ENCODE data around the gene WBP2. TPM values are rescaled to one million over a fixed set of nuclear protein-coding genes. Genes with fewer than 3 reads are reported as not detected.

Gene WBP2
- total and polyA plus RNA-seq, 2 of the 13 experiments (the other 11 are each of a cell fraction or from before 2014, with no cell fraction given): 29.2 to 29.5 TPM

DNA sequence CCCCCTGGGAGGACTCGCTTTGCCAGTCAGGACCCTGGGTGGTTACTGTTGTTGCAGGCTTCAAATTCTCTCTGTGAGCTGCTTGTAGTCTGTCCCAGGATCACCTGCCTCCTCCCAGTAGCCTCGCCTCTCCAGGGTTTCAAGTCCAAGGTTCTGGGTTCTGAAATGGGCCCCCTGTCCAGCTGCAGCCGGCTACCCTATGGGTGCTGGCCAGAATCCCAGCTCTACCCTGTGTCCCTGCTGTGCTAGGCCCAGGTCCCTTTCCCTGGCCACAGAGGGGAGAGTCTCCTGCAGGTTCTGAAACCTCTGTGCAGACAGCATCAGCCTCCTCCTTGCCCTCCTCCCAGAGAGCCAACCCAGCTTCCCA is 32.4 kb downstream of the WBP2 start:
- intact Hi-C loops (cut with micrococcal nuclease; ENCODE audit: unreplicated experiment): no loop called here

DNA sequence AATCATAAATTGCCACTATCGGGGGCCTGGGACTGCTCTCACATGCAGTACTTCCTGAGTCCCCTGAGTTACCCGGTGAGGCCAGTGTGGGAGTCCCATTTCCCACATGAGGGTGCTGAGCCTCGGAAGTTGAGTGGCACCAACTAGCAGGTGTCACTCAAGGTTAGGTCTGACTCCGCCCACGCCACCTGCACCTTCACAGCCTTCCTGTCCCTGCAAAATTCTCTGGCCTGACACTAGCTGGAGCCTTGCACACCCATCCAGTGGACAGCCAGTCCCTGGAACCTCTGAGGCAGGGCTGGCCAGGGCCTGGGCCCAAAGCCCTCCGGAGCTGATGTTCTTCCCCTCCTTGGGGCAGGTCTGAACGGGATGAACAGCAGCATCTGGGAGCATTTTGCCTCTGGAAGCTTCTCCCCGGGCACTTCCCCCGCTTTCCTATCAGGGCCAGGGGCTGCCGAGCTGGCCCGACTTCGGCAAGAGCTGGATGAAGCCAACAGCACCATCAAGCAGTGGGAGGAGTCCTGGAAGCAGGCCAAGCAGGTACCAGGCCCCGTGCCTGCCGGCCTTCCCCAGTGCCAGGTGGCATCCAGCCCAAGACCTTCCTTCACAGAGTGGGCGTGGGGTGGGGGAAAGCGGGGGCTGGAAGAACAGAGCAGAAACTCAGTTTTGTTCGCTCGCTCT is 32.9 kb downstream of the WBP2 start:
- H3K9me3 ChIP-seq (ENCODE audit: low read length): no peaks in the 10 kb centered on the region
- no peaks in the 10 kb centered on the region for H4K20me1 ChIP-seq (ENCODE audit: insufficient read depth, low read length)
- ChIA-PET POLR2A (interaction anchor here (1.3 to 3.9 kb wide), 3 partner anchors 22 to 57 kb away, joined by 3 to 24 read pairs (median 10); partner anchors contain the start of gene UNC13D), CTCF (ENCODE audit: low intra/inter-chr PET ratio, low total read pairs) (no interaction called here)
- no peak overlapping the region for H3K27ac ChIP-seq (ENCODE audit: extremely low read length, insufficient read depth, low read length)
- H3K9ac ChIP-seq (ENCODE audit: insufficient read depth, low read depth, low read length): no peak overlapping the region
- H3K79me2 ChIP-seq (ENCODE audit: insufficient read depth, low read length): no peaks in the 10 kb centered on the region
- 92% methylated on average over 12 of the region's 18 CpGs for WGBS (ENCODE audit: low lambda C conversion rate)
- no peak overlapping the region for H3K4me3 ChIP-seq (replicated peaks in 1 of 3; ENCODE audit: insufficient read depth in 1 of 3, low read depth in 2 of 3, low read length in 3 of 3)
- H2AFZ ChIP-seq (ENCODE audit: low read length): no peak overlapping the region
- no TSS peak for BruUV-seq (replicated peaks)
- no peaks in the 10 kb centered on the region for H3K27me3 ChIP-seq (ENCODE audit: control insufficient read depth in 1 of 2, insufficient read depth in 2 of 2, low read length in 2 of 2)
- intact Hi-C loops (cut with micrococcal nuclease; ENCODE audit: unreplicated experiment) (no loop called here), in situ Hi-C loops (cut with HindIII; ENCODE audit: extremely low pct_ligation_motif_present, low pct_unique_long_range_greater_than_20kb) (no loop called here)
- no peak overlapping the region for H3K4me2 ChIP-seq (ENCODE audit: low read depth, low read length)
- TF ChIP-seq AGO1 (IDR thresholded peaks at IDR 0.05; ENCODE audit: low read depth, low read length, poor library complexity, severe bottlenecking) (peak; percentile 52), NFE2L1 (CRISPR knock-in tag; IDR thresholded peaks at IDR 0.05; ENCODE audit: borderline replicate concordance) (no peak), MEF2D (CRISPR knock-in tag; IDR thresholded peaks at IDR 0.05) (no peak), SMYD3 (CRISPR knock-in tag; IDR thresholded peaks at IDR 0.05) (no peak), ZFX (CRISPR knock-in tag; IDR thresholded peaks at IDR 0.05; ENCODE audit: low read depth) (0 out of 2 replicates have a peak, but pooled peaks have one; percentile 8), TEAD2 (CRISPR knock-in tag; IDR thresholded peaks at IDR 0.05) (no peak), ZNF703 (CRISPR knock-in tag; IDR thresholded peaks at IDR 0.05; ENCODE audit: borderline replicate concordance) (no peak), RBM22 (optimal IDR thresholded peaks at IDR 0.05; ENCODE audit: low read length) (peak; percentile 49)
- TF ChIP-seq, protein P1, sequence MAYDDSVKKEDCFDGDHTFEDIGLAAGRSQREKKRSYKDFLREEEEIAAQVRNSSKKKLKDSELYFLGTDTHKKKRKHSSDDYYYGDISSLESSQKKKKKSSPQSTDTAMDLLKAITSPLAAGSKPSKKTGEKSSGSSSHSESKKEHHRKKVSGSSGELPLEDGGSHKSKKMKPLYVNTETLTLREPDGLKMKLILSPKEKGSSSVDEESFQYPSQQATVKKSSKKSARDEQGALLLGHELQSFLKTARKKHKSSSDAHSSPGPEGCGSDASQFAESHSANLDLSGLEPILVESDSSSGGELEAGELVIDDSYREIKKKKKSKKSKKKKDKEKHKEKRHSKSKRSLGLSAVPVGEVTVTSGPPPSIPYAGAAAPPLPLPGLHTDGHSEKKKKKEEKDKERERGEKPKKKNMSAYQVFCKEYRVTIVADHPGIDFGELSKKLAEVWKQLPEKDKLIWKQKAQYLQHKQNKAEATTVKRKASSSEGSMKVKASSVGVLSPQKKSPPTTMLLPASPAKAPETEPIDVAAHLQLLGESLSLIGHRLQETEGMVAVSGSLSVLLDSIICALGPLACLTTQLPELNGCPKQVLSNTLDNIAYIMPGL (CRISPR knock-in tag; IDR thresholded peaks at IDR 0.05; ENCODE audit: borderline replicate concordance in 1 of 2, low read depth in 1 of 2): no peak
- FAIRE-seq: no peak
- peaks cover 40 to 68% of the 10 kb centered on the region in 2 experiments for H3K36me3 ChIP-seq (replicated peaks in 1 of 2; ENCODE audit: control insufficient read depth in 1 of 2, insufficient read depth in 2 of 2, low read length in 2 of 2)
- peaks cover 10% of the 10 kb centered on the region for H3K4me1 ChIP-seq (ENCODE audit: insufficient read depth, low read length)
- ATAC-seq: no peak
- DNase-seq (ENCODE audit: low spot score): no peak

More for the DNA sequence above, 32.4 kb downstream of the WBP2 start:
- ATAC-seq (no peak), FAIRE-seq (no peak), DNase-seq (ENCODE audit: low spot score) (no peak)
- Histone ChIP-seq H3K36me3 (replicated peaks in 1 of 2; ENCODE audit: control insufficient read depth in 1 of 2, insufficient read depth in 2 of 2, low read length in 2 of 2) (peaks cover 38 to 63% of the 10 kb centered on the region in 2 experiments), H3K4me1 (ENCODE audit: insufficient read depth, low read length) (peaks cover 15% of the 10 kb centered on the region), H3K27me3 (ENCODE audit: control insufficient read depth in 1 of 2, insufficient read depth in 2 of 2, low read length in 2 of 2) (no peaks in the 10 kb centered on the region), H3K79me2 (ENCODE audit: insufficient read depth, low read length) (no peaks in the 10 kb centered on the region), H3K9ac (ENCODE audit: insufficient read depth, low read depth, low read length) (no peak overlapping the region), H3K9me3 (ENCODE audit: low read length) (no peaks in the 10 kb centered on the region), H3K27ac (ENCODE audit: extremely low read length, insufficient read depth, low read length) (no peak overlapping the region), H3K4me2 (ENCODE audit: low read depth, low read length) (no peak overlapping the region), H3K4me3 (replicated peaks in 1 of 3; ENCODE audit: insufficient read depth in 1 of 3, low read depth in 2 of 3, low read length in 3 of 3) (no peak overlapping the region), H2AFZ (ENCODE audit: low read length) (no peak overlapping the region), H4K20me1 (ENCODE audit: insufficient read depth, low read length) (no peaks in the 10 kb centered on the region)
- in situ Hi-C loops (cut with HindIII; ENCODE audit: extremely low pct_ligation_motif_present, low pct_unique_long_range_greater_than_20kb): no loop called here
- TF ChIP-seq KDM6A (CRISPR knock-in tag; IDR thresholded peaks at IDR 0.05; ENCODE audit: low read depth) (no peak), ZFX (CRISPR knock-in tag; IDR thresholded peaks at IDR 0.05; ENCODE audit: low read depth) (0 out of 2 replicates have a peak, but pooled peaks have one; percentile 19)
- POLR2A ChIA-PET: interaction anchor here (1.3 to 3.9 kb wide), 3 partner anchors 21 to 57 kb away, joined by 3 to 24 read pairs (median 10); partner anchors contain the start of gene UNC13D
- BruUV-seq (replicated peaks): no TSS peak
- 89% methylated on average over 3 of the region's 3 CpGs for WGBS (ENCODE audit: low lambda C conversion rate)
- CTCF ChIA-PET (ENCODE audit: low intra/inter-chr PET ratio, low total read pairs): no interaction called here

Measured in HepG2 (cell line).